ENCODE results near the gene SMARCA2. TPM values are rescaled to one million over a fixed set of nuclear protein-coding genes. Genes with fewer than 3 reads are reported as not detected.

Gene SMARCA2
- total RNA-seq, 1 donor from 2014 or later = 4.2 TPM

- Mint-ChIP-seq H3K9me3 (no peaks in the 10 kb centered on the region), H3K4me3 (no peak overlapping the region), H3K27ac (no peak overlapping the region), H3K36me3 (peaks cover 18% of the 10 kb centered on the region), H3K27me3 (ENCODE audit: insufficient read depth, low read depth) (peaks cover 2% of the 10 kb centered on the region), H3K4me1 (peaks cover 27% of the 10 kb centered on the region)
- no peaks in the 10 kb centered on the region for H3K79me2 ChIP-seq (ENCODE audit: low read depth)
- H4K20me1 ChIP-seq (ENCODE audit: low read depth) = no peaks in the 10 kb centered on the region
- H3K4me1 ChIP-seq = peaks cover 24% of the 10 kb centered on the region
- TF ChIP-seq EZH2phosphoT487 (IDR thresholded peaks at IDR 0.05) = no peak
- TF ChIP-seq, protein P1, sequence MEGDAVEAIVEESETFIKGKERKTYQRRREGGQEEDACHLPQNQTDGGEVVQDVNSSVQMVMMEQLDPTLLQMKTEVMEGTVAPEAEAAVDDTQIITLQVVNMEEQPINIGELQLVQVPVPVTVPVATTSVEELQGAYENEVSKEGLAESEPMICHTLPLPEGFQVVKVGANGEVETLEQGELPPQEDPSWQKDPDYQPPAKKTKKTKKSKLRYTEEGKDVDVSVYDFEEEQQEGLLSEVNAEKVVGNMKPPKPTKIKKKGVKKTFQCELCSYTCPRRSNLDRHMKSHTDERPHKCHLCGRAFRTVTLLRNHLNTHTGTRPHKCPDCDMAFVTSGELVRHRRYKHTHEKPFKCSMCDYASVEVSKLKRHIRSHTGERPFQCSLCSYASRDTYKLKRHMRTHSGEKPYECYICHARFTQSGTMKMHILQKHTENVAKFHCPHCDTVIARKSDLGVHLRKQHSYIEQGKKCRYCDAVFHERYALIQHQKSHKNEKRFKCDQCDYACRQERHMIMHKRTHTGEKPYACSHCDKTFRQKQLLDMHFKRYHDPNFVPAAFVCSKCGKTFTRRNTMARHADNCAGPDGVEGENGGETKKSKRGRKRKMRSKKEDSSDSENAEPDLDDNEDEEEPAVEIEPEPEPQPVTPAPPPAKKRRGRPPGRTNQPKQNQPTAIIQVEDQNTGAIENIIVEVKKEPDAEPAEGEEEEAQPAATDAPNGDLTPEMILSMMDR (IDR thresholded peaks at IDR 0.05) = no peak
- TF ChIP-seq EZH2 (IDR thresholded peaks at IDR 0.05) = no peak
- H3F3A ChIP-seq (ENCODE audit: low read depth) = no peaks in the 10 kb centered on the region
- H3K4me3 ChIP-seq = no peak overlapping the region
- no peaks in the 10 kb centered on the region for H3K36me3 ChIP-seq
- H3K4me2 ChIP-seq = no peak overlapping the region
- H2AFZ ChIP-seq (replicated peaks) = no peak overlapping the region
- H3K27ac ChIP-seq = no peak overlapping the region
- H3K9me3 ChIP-seq (ENCODE audit: low read depth) = no peaks in the 10 kb centered on the region
- H3K9ac ChIP-seq = no peak overlapping the region
- no peak for DNase-seq (ENCODE audit: low spot score)
- no peaks in the 10 kb centered on the region for H3K27me3 ChIP-seq
These were observed 148.2 kb downstream of the SMARCA2 start for GRCh38 chr9:2163231-2163885.

DNA sequence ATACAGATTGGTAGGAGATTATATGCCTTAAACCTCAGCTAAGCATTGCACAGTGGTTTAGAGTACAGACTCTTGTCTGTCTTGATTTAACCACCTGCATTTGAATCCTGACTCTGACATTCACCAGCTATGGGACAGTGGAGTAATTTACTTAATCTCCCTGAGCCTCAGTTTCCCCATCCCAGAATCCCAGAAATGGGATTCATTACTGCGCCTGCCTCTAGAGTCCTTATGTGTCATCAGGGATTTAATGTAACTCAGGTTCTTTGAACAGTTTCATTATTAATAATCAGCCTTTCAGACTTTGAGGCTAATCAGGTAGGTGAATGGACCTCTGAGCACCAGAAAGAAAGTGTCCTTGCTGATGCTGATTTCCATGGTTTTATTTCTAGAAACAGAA, 149.1 kb downstream of the SMARCA2 start:
- H3K36me3 ChIP-seq = no peaks in the 10 kb centered on the region
- no peak overlapping the region for H3K27ac Mint-ChIP-seq

DNA sequence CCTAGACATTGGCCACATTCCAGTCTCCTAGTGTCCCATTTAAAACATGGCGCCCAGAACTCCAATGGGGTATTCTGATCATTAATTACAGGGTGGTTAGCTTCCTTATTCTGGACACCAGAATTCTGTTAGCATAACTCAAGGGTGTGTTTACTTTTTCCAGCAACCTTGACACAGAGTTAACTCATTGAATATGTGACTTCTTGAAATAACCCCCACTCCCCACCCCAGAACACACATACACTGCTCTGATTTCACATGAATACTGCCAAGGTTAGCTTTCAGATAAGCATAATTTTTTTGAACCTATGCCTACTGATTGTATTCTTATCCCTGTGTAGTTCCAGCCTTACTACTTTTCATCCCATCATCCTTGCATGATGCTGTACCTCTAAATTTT, 151.1 kb downstream of the SMARCA2 start:
- Histone ChIP-seq H3K36me3 (no peaks in the 10 kb centered on the region), H3K27ac (no peak overlapping the region), H3K4me1 (peaks cover 8% of the 10 kb centered on the region), H3K79me2 (ENCODE audit: low read depth) (no peaks in the 10 kb centered on the region), H3K4me2 (no peak overlapping the region), H3K9ac (no peak overlapping the region), H2AFZ (replicated peaks) (no peak overlapping the region), H4K20me1 (ENCODE audit: low read depth) (no peaks in the 10 kb centered on the region), H3F3A (ENCODE audit: low read depth) (no peaks in the 10 kb centered on the region), H3K4me3 (no peak overlapping the region), H3K27me3 (no peaks in the 10 kb centered on the region), H3K9me3 (ENCODE audit: low read depth) (no peaks in the 10 kb centered on the region)
- H3K27me3 Mint-ChIP-seq (ENCODE audit: insufficient read depth, low read depth) = peaks cover 2% of the 10 kb centered on the region
- H3K4me3 Mint-ChIP-seq = no peak overlapping the region
- H3K4me1 Mint-ChIP-seq = peaks cover 6% of the 10 kb centered on the region
- no peak for DNase-seq (ENCODE audit: low spot score)
- TF ChIP-seq, protein P1 (IDR thresholded peaks at IDR 0.05) = no peak
- TF ChIP-seq EZH2 (IDR thresholded peaks at IDR 0.05) (no peak), EZH2phosphoT487 (IDR thresholded peaks at IDR 0.05) (no peak)
- H3K9me3 Mint-ChIP-seq = peaks cover 3% of the 10 kb centered on the region
- no peak overlapping the region for H3K27ac Mint-ChIP-seq
- H3K36me3 Mint-ChIP-seq = peaks cover 26% of the 10 kb centered on the region

More for the DNA sequence above, 149.1 kb downstream of the SMARCA2 start:
- TF ChIP-seq, protein P1 (IDR thresholded peaks at IDR 0.05) = no peak
- TF ChIP-seq EZH2phosphoT487 (IDR thresholded peaks at IDR 0.05) (no peak), EZH2 (IDR thresholded peaks at IDR 0.05) (no peak)
- H3K27ac ChIP-seq = no peak overlapping the region
- H3K4me3 Mint-ChIP-seq = no peak overlapping the region
- H3K9me3 ChIP-seq (ENCODE audit: low read depth) = no peaks in the 10 kb centered on the region
- H3K4me2 ChIP-seq = no peak overlapping the region
- H3K4me1 ChIP-seq = peaks cover 15% of the 10 kb centered on the region
- no peaks in the 10 kb centered on the region for H3F3A ChIP-seq (ENCODE audit: low read depth)
- DNase-seq (ENCODE audit: low spot score) = no peak
- H3K4me3 ChIP-seq = no peak overlapping the region
- H3K27me3 Mint-ChIP-seq (ENCODE audit: insufficient read depth, low read depth) = peaks cover 2% of the 10 kb centered on the region
- no peaks in the 10 kb centered on the region for H4K20me1 ChIP-seq (ENCODE audit: low read depth)
- no peak overlapping the region for H2AFZ ChIP-seq (replicated peaks)
- H3K36me3 Mint-ChIP-seq = peaks cover 25% of the 10 kb centered on the region
- H3K79me2 ChIP-seq (ENCODE audit: low read depth) = no peaks in the 10 kb centered on the region
- no peaks in the 10 kb centered on the region for H3K9me3 Mint-ChIP-seq
- no peak overlapping the region for H3K9ac ChIP-seq
- no peaks in the 10 kb centered on the region for H3K27me3 ChIP-seq
- peaks cover 22% of the 10 kb centered on the region for H3K4me1 Mint-ChIP-seq
